ENCODE results near the gene DNM2.

- no peak for TF ChIP-seq CTCF (IDR thresholded peaks at IDR 0.05)
- no peak for TF ChIP-seq POLR2A (IDR thresholded peaks at IDR 0.05)
These were observed 128.8 kb downstream of the DNM2 start for GRCh38 chr19:10846500-10847202.

Data from lower leg skin (tissue), 3 donors.